ENCODE data around the gene MYL10. TPM values are rescaled to one million over a fixed set of nuclear protein-coding genes. Genes with fewer than 3 reads are reported as not detected.

The MYL10 gene
- total RNA-seq, 1 donor from 2014 or later, result not detected

GRCh38 chr7:101590663-101591435, 38.2 kb downstream of the MYL10 start:
- DNase-seq (ENCODE audit: low spot score, unreplicated experiment), result no peak
- H3K4me3 Mint-ChIP-seq (ENCODE audit: low read depth), result no peak overlapping the region

GRCh38 chr7:101589976-101590662, 39.0 kb downstream of the MYL10 start:
- H3K27ac Mint-ChIP-seq, result no peak overlapping the region
- DNase-seq (ENCODE audit: low spot score, unreplicated experiment), result no peak

More at GRCh38 chr7:101590663-101591435, 38.2 kb downstream of the MYL10 start:
- H3K27me3 Mint-ChIP-seq, result peaks cover 14% of the 10 kb centered on the region
- no peak for TF ChIP-seq CTCF (IDR thresholded peaks at IDR 0.05; ENCODE audit: unreplicated experiment)
- no peaks in the 10 kb centered on the region for H3K4me1 Mint-ChIP-seq (ENCODE audit: low read depth)
- no peaks in the 10 kb centered on the region for H3K9me3 Mint-ChIP-seq (ENCODE audit: low read depth)
- H3K27ac Mint-ChIP-seq, result no peak overlapping the region
- no peaks in the 10 kb centered on the region for H3K36me3 Mint-ChIP-seq (ENCODE audit: insufficient read depth)

GRCh38 chr7:101589052-101589451, 40.0 kb downstream of the MYL10 start:
- no peaks in the 10 kb centered on the region for H3K9me3 Mint-ChIP-seq (ENCODE audit: low read depth)
- H3K36me3 Mint-ChIP-seq (ENCODE audit: insufficient read depth), result no peaks in the 10 kb centered on the region
- peaks cover 8% of the 10 kb centered on the region for H3K27me3 Mint-ChIP-seq
- no peak overlapping the region for H3K27ac Mint-ChIP-seq
- DNase-seq (ENCODE audit: low spot score, unreplicated experiment), result no peak
- H3K4me1 Mint-ChIP-seq (ENCODE audit: low read depth), result peaks cover 3% of the 10 kb centered on the region
- no peak for TF ChIP-seq CTCF (IDR thresholded peaks at IDR 0.05; ENCODE audit: unreplicated experiment)
- no peak overlapping the region for H3K4me3 Mint-ChIP-seq (ENCODE audit: low read depth)

More at GRCh38 chr7:101589976-101590662, 39.0 kb downstream of the MYL10 start:
- Mint-ChIP-seq H3K27me3 (peaks cover 11% of the 10 kb centered on the region), H3K36me3 (ENCODE audit: insufficient read depth) (no peaks in the 10 kb centered on the region), H3K4me1 (ENCODE audit: low read depth) (no peaks in the 10 kb centered on the region), H3K9me3 (ENCODE audit: low read depth) (no peaks in the 10 kb centered on the region), H3K4me3 (ENCODE audit: low read depth) (no peak overlapping the region)
- TF ChIP-seq CTCF (IDR thresholded peaks at IDR 0.05; ENCODE audit: unreplicated experiment), result no peak

- no peak overlapping the region for H3K27ac Mint-ChIP-seq
- no peak for DNase-seq (ENCODE audit: low spot score, unreplicated experiment)
- H3K4me1 Mint-ChIP-seq (ENCODE audit: low read depth), result peaks cover 3% of the 10 kb centered on the region
These were observed 40.8 kb downstream of the MYL10 start for GRCh38 chr7:101588131-101588935.

More at GRCh38 chr7:101588131-101588935, 40.8 kb downstream of the MYL10 start:
- TF ChIP-seq CTCF (IDR thresholded peaks at IDR 0.05; ENCODE audit: unreplicated experiment), result no peak
- Mint-ChIP-seq H3K9me3 (ENCODE audit: low read depth) (peaks cover 2% of the 10 kb centered on the region), H3K27me3 (peaks cover 8% of the 10 kb centered on the region), H3K36me3 (ENCODE audit: insufficient read depth) (no peaks in the 10 kb centered on the region), H3K4me3 (ENCODE audit: low read depth) (no peak overlapping the region)

Measured in progenitor cell of endocrine pancreas (in vitro differentiated cells).